HG03196 (cell line): ENCODE data around the gene NOC2L.
"Not testable (repeated sequence)": the region's sequence is repeated elsewhere in the genome, so short reads cannot be mapped to it uniquely, and the experiment has no call there.

Experiments used
- ATAC-seq: cut with Tn5 transposase; IDR thresholded peaks from one replicate; pipeline ENCODE4 v1.9.1; 2021; ENCODE audit not compliant: unreplicated experiment

NOC2L gene

DNA sequence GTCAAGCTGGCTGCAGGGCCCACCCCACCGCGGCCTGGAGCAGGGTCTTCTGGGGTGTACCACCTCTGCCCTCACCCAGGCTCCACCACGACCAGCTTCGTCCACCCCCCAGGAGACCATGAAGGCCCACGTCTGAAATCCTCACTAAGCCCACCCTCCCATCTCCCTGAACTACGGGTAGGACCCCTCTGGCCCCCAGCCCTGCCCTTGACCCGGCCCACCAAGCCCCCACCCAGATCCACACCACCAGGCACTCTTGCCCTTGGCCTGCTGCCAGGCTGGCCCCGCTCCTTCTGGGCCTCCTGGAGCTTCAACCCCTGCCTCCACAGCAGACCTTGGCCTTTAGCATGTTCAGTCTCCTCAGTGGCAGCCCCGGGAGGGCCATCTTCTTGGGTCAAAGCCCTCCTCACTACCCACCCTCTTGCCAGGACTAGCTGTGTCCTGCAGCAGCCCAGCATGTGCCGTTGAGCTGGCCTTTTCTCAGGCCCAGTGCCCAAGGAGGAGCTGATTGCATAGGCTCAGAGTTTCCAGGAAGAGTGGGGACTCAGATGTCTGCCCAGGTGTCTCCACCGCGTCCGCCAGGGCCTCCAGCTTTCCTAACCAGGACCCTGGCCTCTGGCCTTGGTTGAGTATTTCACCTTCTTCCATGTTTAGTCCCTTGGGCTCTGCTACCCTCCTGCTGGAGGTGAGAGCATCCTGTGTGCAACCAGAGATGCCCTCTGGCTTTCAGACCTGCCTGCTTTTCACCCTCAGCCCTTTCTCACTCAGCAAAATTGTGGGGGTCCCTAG is 53.1 kb downstream of the NOC2L start:
- no peak for ATAC-seq

DNA sequence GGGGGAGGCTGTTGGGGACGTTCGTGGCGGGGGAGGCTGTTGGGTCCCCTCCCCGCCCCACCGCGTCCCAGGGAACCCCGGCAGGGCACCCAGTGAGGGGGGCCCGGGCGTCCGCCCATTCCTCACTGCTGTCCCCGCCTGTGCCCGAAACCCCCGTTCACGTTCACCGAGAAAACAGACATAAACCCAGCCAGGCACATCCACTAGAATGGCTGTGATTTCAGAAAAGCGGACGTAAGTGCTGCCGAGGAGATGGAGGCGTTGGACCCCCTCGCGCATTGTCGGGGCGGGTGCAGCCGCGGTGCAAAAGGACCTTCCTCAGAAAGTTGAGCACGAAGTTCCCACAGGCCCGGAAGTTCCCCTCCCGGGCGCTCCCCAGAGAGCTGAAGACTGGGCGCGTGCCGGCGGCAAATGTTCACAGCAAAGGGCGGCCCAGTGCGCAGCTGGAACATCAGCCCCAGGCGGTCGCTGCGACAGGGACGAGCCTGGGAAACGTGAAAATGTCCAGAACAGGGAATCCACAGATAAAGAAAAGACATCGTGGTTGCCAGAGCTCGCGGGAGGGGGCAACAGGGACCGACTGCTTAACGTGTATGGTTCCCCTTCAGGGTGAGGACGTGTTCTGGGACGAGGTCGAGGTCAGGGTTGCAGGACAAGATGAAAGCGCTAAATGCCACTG is 53.8 kb downstream of the NOC2L start:
- ATAC-seq, result peak; percentile 49

DNA sequence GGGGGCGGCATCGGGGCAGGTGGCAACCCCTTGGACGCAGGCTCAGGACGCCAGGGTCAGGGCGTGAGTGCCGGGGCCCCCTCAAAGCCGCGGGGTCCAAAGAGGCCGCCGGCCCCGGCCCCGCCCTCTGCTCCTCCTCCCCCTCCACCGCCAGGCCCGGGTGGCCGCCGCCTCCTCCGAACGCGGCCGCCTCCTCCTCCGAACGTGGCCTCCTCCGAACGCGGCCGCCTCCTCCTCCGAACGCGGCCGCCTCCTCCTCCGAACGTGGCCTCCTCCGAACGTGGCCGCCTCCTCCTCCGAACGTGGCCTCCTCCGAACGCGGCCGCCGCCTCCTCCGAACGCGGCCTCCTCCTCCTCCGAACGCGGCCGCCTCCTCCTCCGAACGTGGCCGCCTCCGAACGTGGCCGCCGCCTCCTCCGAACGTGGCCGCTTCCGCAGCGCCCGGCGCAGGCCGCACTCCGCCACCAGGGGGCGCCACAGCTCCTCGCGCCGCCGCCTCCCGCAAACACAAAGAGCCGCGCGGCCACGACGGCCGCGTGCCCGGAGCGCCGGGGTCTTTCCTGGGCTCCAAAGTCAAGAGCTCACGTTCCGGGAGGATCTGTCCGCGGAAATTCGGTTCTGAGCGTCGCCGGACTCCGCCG is 54.6 kb downstream of the NOC2L start:
- ATAC-seq, result no peak

DNA sequence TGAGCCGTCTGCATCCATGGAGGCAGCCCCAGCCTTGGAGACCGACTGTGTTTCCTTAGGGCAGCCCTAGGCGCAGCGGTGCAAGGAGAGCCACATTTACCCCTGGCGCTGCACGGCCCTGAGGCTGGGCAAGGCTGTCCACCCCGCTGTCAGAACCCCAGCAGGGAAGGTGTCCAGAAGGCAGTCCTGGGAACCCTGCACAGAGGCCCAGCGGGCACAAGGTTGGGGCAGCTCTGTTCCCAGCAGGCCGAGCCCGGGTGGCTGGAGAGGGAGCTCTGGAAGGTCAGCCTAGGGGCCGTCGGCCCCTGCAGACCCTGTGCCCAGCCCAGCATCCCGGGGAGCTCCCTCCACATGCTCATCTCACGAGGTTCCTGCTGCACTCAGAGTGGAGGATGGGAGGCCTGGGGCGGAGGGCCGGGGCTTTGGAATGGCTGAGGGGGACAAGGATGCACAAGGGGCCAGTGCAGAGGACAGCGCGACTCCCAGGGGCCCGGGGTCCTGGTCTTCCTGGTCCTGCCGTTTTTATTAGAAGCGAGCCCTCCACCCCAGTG is 55.3 kb downstream of the NOC2L start:
- ATAC-seq, result no peak

DNA sequence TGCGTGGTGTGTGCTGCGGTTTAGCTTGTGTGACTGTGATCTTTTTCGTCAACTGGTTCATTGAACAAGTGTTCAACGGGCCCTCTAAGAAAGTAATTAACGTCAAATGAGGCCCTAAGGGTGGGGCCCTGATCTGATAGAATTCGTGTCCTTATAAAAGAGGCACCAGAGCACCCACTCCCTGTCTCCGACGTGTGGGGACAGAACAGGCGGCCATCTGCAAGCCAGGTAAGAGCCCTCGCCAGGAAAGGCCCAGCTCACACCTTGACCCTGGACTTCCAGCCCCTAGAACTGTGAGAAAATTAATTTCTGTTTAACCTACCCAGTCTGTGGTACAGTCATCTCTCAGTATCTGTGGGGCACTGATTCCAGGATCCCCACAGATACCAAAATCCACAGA is 55.8 kb downstream of the NOC2L start:
- no peak for ATAC-seq

DNA sequence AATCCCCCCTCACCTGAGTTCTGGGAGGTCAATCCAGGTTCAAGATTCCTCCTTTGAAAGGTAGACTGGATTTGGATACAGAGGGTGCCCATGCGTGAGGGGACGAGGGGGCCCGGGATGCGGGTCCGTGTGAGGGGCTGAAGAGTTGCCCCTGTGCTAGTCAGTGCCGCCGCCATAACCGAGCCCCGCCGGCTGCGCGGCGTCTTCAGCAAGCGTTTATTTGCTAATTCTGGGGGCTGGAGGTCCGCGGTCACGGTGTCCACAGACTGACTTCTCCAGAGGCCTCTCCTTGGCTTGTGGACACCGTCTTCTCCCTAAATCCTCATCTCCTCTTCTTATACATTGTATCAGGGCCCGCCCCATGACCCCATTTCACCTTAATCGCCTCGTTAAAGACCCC is 56.3 kb downstream of the NOC2L start:
- no peak for ATAC-seq

DNA sequence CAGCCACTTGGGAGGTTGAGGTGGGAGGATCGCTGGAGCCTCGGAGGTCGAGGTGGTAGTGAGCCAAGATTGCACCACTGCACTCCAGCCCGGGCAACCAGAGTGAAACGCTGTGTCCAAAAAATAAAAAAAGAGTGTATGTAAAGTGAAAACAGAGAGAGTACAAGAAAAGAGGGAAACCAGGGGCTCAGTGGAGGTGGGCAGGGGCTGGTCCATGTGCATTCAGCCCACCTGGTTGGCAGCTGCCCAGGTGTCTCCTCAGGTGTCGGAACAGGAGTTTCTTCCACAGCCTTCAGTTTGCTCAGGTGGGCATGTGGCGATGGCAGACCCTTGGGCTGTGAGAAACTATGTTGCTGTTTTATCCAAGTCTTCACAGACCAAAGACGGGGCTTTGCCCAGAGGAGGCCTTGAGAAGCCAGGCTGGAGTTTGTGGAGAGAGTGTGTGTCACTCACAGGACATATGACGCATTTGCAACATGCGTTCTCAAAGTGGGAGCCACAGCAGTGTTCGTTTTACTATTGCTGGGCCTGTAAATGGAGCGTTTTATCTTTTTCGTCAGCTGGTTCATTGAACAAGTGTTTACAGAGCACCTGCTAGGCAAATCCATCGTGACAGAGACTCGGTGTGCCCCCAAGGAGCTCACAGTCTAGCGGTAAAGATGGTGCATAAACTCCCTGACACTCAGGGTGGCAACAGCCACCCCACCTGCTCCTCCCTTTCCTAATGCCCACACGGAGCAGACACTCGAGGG is 57.8 kb downstream of the NOC2L start:
- no peak for ATAC-seq

DNA sequence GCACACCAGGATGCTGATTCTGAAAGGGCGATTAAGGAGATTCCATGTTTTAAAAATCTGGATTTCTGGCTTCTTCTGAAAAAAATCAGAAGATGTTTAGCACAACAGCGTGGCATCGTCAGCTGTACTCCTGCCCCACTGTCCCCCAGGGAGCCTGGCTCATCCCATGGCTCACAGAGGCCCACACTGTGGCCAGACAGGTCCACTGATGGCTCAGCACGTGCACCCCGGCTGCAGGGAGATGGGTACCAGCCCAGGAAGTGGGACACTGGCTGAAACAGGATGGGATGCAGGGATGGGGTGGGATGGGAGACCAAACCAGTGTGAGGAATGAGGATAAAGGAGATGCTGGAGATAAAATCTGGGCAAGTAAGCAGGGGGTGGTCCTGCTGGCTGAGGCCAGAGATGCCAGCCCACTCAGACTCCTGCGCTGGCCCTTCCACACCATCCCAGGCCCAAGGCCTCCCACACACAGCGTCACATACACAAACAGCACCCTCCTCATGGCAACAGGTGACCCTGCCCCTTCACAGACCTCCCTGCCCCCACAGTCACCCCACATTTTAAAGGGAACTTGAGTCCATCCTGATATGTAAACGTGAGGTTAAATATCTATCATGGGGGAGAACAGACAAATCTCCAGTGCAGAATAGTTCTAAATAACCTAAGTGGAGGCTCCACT is 59.3 kb downstream of the NOC2L start:
- no peak for ATAC-seq

DNA sequence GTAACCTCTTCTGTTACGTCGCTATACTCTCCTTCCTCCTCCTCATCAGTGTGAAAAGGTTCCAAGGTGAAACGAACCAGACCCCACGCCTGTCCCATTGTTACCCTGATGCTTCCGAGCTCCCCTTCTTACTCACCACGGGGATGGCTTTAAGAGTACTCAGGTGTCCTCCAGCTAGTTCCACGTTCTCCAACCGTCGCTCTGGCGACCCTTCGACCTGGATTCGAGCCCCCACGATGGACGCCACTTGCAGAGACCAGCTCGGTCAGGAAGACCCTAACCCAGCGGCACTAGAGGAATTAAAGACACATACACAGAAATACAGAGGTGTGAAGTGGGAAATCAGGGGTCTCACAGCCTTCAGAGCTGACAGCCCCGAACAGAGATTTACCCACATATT is 61.1 kb downstream of the NOC2L start:
- ATAC-seq, result not testable (repeated sequence)

DNA sequence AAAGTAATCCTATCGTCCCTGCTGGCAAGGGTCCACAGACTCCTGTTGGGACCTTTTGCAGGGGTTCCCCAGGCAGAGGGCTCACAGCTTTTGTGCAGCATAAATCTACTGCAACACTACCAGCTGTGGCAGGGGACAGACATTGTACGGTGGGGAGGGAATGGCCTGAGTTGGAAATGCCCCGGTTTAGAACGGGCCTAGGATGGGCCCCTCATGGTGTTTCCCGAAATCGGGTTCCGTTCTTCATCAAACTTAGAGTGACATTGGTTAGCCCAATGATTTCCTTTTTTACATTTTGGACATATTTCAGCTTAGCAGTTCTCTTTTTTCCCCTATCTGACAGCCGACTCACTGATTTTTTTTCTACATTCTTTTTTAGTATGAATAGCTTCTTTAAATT is 61.8 kb downstream of the NOC2L start:
- ATAC-seq, result no peak
